ENCODE data around the gene SAMHD1.

GRCh38 chr20:36881331-36881730 is 70.2 kb downstream of the SAMHD1 start:
- no peak for TF ChIP-seq FOSL2 (IDR thresholded peaks at IDR 0.05; ENCODE audit: borderline replicate concordance, low read depth)
- no peak for TF ChIP-seq TAF1 (IDR thresholded peaks at IDR 0.05; ENCODE audit: borderline replicate concordance, low read depth, low read length)
- no peak for TF ChIP-seq FOXJ3 (CRISPR knock-in tag; IDR thresholded peaks at IDR 0.05)
